Karpas-422 (cell line): Measurements from ENCODE around the gene SYNE1. TPM values are rescaled to one million over a fixed set of nuclear protein-coding genes. Genes with fewer than 3 reads are reported as not detected.
"Not testable (repeated sequence)": the region's sequence is repeated elsewhere in the genome, so short reads cannot be mapped to it uniquely, and the experiment has no call there.

Experiments used
- DNase-seq: peaks from one replicate; pipeline ENCODE4 v3.0.0-alpha.2; 2015
- H2AFZ ChIP-seq: fragments of 200-600 bp; sonication (generic); 2 replicates; pipeline ENCODE4 v1.6.1; 2014; ENCODE audit warnings: antibody characterized with exemption, low read length, mixed read lengths
- H3K27ac ChIP-seq: fragments of 200-600 bp; sonication (generic); 2 replicates; pipeline ENCODE4 v1.5.1; 2014; ENCODE audit warnings: mild to moderate bottlenecking, low read length, moderate library complexity
- H3K27me3 ChIP-seq: fragments of 200-600 bp; sonication (generic); 2 replicates; pipeline ENCODE4 v1.6.1; 2014; ENCODE audit warnings: low read length, mixed read lengths
- H3K36me3 ChIP-seq: fragments of 200-600 bp; sonication (generic); 2 replicates; pipeline ENCODE4 v1.6.1; 2014; ENCODE audit warnings: low read length, mixed read lengths; ENCODE audit not compliant: insufficient read depth
- H3K4me1 ChIP-seq: fragments of 200-600 bp; sonication (generic); 2 replicates; pipeline ENCODE4 v1.6.1; 2014; ENCODE audit warnings: mild to moderate bottlenecking, low read length, mixed read lengths
- H3K4me2 ChIP-seq: fragments of 200-600 bp; sonication (generic); 2 replicates; pipeline ENCODE4 v1.6.1; 2014; ENCODE audit warnings: low read length, low read depth, mild to moderate bottlenecking; ENCODE audit not compliant: poor library complexity, severe bottlenecking
- H3K4me3 ChIP-seq: fragments of 200-600 bp; sonication (generic); 2 replicates; pipeline ENCODE4 v1.5.1; 2014; ENCODE audit warnings: mild to moderate bottlenecking, antibody characterized with exemption, low read length, mixed read lengths
- H3K79me2 ChIP-seq: fragments of 200-600 bp; sonication (generic); 2 replicates; pipeline ENCODE4 v1.6.1; 2014; ENCODE audit warnings: mild to moderate bottlenecking, low read length, mixed read lengths
- H3K9ac ChIP-seq: fragments of 200-600 bp; sonication (generic); 2 replicates; pipeline ENCODE4 v1.6.0; 2014; ENCODE audit warnings: low read length
- H3K9me2 ChIP-seq: fragments of 200-600 bp; sonication (generic), shearing (Covaris generic); replicated peaks from 2 replicates; pipeline ENCODE4 v1.6.0; 2014; ENCODE audit warnings: mild to moderate bottlenecking, low read length, moderate library complexity; ENCODE audit not compliant: insufficient read depth
- H3K9me3 ChIP-seq: fragments of 300-700, 200-600 bp; sonication (generic); 2 replicates; pipeline ENCODE4 v1.6.1; 2014; ENCODE audit warnings: low read length, mixed read lengths
- H4K20me1 ChIP-seq: fragments of 200-600 bp; sonication (generic); 2 replicates; pipeline ENCODE4 v1.6.1; 2014; ENCODE audit warnings: mild to moderate bottlenecking, antibody characterized with exemption, low read length, low read depth; ENCODE audit not compliant: insufficient read depth
- total RNA-seq: library from RNA; depleted of rRNA; stranded (reverse); fragments of >200 nt; shearing (Covaris generic); gene quantifications from 2 replicates; pipeline ENCODE4 v1.2.3, GENCODE V29; 2014; ENCODE audit warnings: low replicate concordance

The SYNE1 gene
- total RNA-seq, 1 experiment from 2014 or later, result 137 TPM

- Histone ChIP-seq H3K79me2 (no peaks in the 10 kb centered on the region), H3K27me3 (no peaks in the 10 kb centered on the region), H3K27ac (no peak overlapping the region), H3K36me3 (no peaks in the 10 kb centered on the region), H3K4me1 (no peaks in the 10 kb centered on the region), H3K4me3 (no peak overlapping the region), H3K4me2 (no peak overlapping the region), H3K9me3 (no peaks in the 10 kb centered on the region), H2AFZ (no peak overlapping the region), H4K20me1 (no peaks in the 10 kb centered on the region), H3K9ac (no peak overlapping the region), H3K9me2 (no peaks in the 10 kb centered on the region)
- DNase-seq, result no peak
Measured at GRCh38 chr6:152509916-152510315, 127.2 kb downstream of the SYNE1 start.

DNA sequence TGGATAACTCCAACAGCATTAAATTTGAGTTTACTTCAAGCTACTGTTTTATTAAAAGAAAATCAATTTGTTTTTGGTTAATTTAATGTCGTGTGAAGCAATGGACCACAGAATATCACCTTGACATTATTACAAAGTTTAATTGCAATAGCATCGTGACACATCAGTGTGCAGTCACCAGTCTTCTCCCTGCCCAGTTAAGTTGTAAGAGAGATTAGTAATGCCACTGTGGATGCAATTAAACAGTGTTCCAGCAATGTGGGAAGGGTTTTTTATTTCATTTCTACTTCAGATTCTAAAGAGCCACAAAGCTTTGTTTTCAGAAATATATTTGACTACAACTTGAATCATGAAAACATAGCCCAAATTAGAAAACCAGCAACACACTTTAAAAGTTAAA is 128.7 kb downstream of the SYNE1 start:
- H3K4me2 ChIP-seq, result no peak overlapping the region

DNA sequence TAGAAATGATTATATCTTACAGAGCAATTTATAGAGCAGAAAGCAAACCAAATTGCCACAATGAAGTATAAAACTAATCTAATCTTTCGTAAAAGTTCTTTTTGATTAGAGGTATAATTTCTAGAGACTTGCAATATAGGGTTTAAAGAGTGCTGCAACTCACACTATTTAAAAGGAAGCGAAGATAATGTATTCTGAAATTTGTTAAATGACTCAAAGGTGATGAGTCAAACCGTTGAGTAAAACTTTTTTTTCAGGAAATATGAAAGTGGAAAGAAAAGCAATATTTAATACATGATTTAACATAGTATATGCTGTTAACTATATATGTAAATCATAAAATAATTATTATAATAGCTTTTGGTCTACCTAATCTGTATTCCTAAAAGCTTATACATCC is 133.6 kb downstream of the SYNE1 start:
- no peak overlapping the region for H3K4me2 ChIP-seq
- no peak for DNase-seq
- no peaks in the 10 kb centered on the region for H4K20me1 ChIP-seq
- H3K27ac ChIP-seq, result no peak overlapping the region
- no peaks in the 10 kb centered on the region for H3K27me3 ChIP-seq
- H3K9me3 ChIP-seq, result no peaks in the 10 kb centered on the region
- no peaks in the 10 kb centered on the region for H3K36me3 ChIP-seq
- no peaks in the 10 kb centered on the region for H3K9me2 ChIP-seq
- H2AFZ ChIP-seq, result no peak overlapping the region
- no peaks in the 10 kb centered on the region for H3K79me2 ChIP-seq
- no peak overlapping the region for H3K9ac ChIP-seq
- H3K4me3 ChIP-seq, result no peak overlapping the region
- H3K4me1 ChIP-seq, result no peaks in the 10 kb centered on the region

More for the DNA sequence above, 128.7 kb downstream of the SYNE1 start:
- no peaks in the 10 kb centered on the region for H3K4me1 ChIP-seq
- no peaks in the 10 kb centered on the region for H3K27me3 ChIP-seq
- no peak for DNase-seq
- no peak overlapping the region for H3K9ac ChIP-seq
- H3K27ac ChIP-seq, result no peak overlapping the region
- no peaks in the 10 kb centered on the region for H4K20me1 ChIP-seq
- no peaks in the 10 kb centered on the region for H3K79me2 ChIP-seq
- no peaks in the 10 kb centered on the region for H3K36me3 ChIP-seq
- H2AFZ ChIP-seq, result no peak overlapping the region
- no peaks in the 10 kb centered on the region for H3K9me2 ChIP-seq
- H3K4me3 ChIP-seq, result no peak overlapping the region
- H3K9me3 ChIP-seq, result no peaks in the 10 kb centered on the region

DNA sequence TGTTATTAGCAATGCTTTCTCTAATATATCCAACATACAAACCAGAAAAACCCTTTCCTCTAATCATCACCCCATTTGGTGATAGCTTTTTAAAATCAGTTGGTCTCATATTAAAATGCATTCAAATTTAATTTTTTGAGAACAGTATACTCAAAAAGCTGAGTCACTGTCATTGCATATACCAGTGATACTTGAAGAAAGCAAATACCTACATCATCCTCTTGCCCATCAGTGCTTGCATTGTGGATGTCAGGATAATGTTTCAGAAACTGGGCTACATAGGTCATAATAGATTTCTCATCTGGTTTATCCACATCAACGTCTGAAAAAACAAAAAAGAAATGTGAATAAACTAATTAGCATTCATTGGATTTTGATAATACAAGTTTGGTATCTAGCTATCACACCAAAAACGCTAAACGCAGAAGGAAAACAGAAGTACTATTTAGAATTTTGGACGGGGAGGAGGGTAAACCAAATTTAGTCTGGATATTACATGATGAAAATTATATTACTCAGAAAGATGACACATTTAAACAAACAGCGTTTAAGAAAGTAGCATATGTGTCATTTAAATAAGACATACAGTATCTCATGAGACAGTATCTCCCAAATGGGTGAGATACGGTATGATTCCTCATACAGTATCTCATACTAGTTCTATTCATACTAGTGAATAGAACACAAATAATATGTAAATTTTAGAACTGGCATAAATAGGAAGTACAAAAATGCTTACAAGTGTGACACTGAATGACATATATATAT is 134.6 kb downstream of the SYNE1 start:
- H4K20me1 ChIP-seq, result no peaks in the 10 kb centered on the region
- H3K9me3 ChIP-seq, result no peaks in the 10 kb centered on the region
- no peak overlapping the region for H3K27ac ChIP-seq
- no peak overlapping the region for H2AFZ ChIP-seq
- no peaks in the 10 kb centered on the region for H3K36me3 ChIP-seq
- no peak overlapping the region for H3K4me2 ChIP-seq
- no peaks in the 10 kb centered on the region for H3K79me2 ChIP-seq
- DNase-seq, result no peak
- no peaks in the 10 kb centered on the region for H3K4me1 ChIP-seq
- H3K9ac ChIP-seq, result no peak overlapping the region
- no peaks in the 10 kb centered on the region for H3K9me2 ChIP-seq
- H3K4me3 ChIP-seq, result no peak overlapping the region
- H3K27me3 ChIP-seq, result no peaks in the 10 kb centered on the region

- Histone ChIP-seq H3K9ac (no peak overlapping the region), H4K20me1 (no peaks in the 10 kb centered on the region), H3K36me3 (no peaks in the 10 kb centered on the region), H3K4me1 (no peaks in the 10 kb centered on the region), H3K9me2 (no peaks in the 10 kb centered on the region), H2AFZ (no peak overlapping the region), H3K79me2 (no peaks in the 10 kb centered on the region), H3K27ac (no peak overlapping the region), H3K27me3 (no peaks in the 10 kb centered on the region), H3K4me2 (no peak overlapping the region), H3K9me3 (no peaks in the 10 kb centered on the region), H3K4me3 (no peak overlapping the region)
- no peak for DNase-seq
Measured at GRCh38 chr6:152499931-152500330, 137.2 kb downstream of the SYNE1 start.

DNA sequence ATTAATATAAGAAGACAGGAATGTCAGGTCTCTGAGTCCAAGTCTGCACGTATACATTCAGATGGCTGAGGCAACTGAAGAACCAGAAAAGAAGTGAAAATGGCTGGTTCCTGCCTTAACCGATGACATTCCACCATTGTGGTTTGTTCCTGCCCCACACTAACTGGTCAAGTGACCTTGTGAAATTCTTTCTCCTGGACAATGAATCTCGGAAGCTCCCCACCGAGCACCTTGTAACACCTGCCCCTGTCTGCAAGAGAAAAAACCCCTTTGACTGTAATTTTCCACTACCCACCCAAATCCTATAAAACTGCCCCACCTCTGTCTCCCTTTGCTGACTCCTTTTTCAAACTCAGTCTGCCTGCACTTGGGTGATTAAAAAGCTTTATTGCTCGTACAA is 140.4 kb downstream of the SYNE1 start:
- no peaks in the 10 kb centered on the region for H3K9me3 ChIP-seq
- no peak overlapping the region for H3K4me3 ChIP-seq
- H3K36me3 ChIP-seq, result no peaks in the 10 kb centered on the region
- no peak overlapping the region for H3K27ac ChIP-seq
- no peaks in the 10 kb centered on the region for H3K4me1 ChIP-seq
- no peak overlapping the region for H3K9ac ChIP-seq
- no peak overlapping the region for H3K4me2 ChIP-seq
- H3K27me3 ChIP-seq, result no peaks in the 10 kb centered on the region
- H3K79me2 ChIP-seq, result no peaks in the 10 kb centered on the region
- no peak for DNase-seq
- H3K9me2 ChIP-seq, result no peaks in the 10 kb centered on the region
- H2AFZ ChIP-seq, result no peak overlapping the region
- no peaks in the 10 kb centered on the region for H4K20me1 ChIP-seq

DNA sequence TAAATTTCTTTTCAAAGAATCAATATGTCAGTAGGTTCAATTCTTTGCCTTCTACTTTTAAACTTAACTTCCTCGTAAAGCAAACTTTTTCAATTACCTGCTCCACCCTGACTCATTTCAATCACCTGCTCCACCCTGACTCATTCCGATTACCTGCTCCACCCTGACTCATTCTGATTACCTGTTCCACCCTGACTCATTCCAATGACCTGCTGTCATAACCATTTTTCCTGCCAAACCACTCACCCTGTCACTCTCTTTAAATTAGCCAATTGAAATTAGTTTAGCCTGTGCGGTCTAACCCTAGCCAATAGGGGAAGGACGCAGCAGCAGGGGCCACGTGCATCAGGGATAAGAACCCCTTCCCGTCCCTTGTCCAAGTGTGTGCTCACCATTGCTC is 141.7 kb downstream of the SYNE1 start:
- H3K9me3 ChIP-seq, H3K4me3 ChIP-seq, H3K27me3 ChIP-seq, H2AFZ ChIP-seq, H3K36me3 ChIP-seq, H3K4me2 ChIP-seq, H3K27ac ChIP-seq, H3K79me2 ChIP-seq, DNase-seq, H3K9me2 ChIP-seq, H4K20me1 ChIP-seq, H3K4me1 ChIP-seq, H3K9ac ChIP-seq: not testable (repeated sequence)

GRCh38 chr6:152492281-152492680 is 144.9 kb downstream of the SYNE1 start:
- H3K4me2 ChIP-seq, H3K27me3 ChIP-seq, H4K20me1 ChIP-seq, H3K4me1 ChIP-seq, DNase-seq, H3K36me3 ChIP-seq, H3K9me2 ChIP-seq, H3K9me3 ChIP-seq, H2AFZ ChIP-seq, H3K79me2 ChIP-seq, H3K9ac ChIP-seq, H3K4me3 ChIP-seq, H3K27ac ChIP-seq: not testable (repeated sequence)
